ENCODE data around the gene CC2D1A.

GRCh38 chr19:13859361-13859880 lies 46.6 kb upstream of the CC2D1A start:
- no peak for TF ChIP-seq POLR2AphosphoS5 (IDR thresholded peaks at IDR 0.05; ENCODE audit: borderline replicate concordance, low read depth, low read length)
- no peak for TF ChIP-seq EZH2 (IDR thresholded peaks at IDR 0.05)
- no peak for TF ChIP-seq FOXP2 (optimal IDR thresholded peaks at IDR 0.05; ENCODE audit: control extremely low read depth, extremely low read length, insufficient read depth)
